ENCODE results near the gene NCMAP.
"Not testable (repeated sequence)": the region's sequence is repeated elsewhere in the genome, so short reads cannot be mapped to it uniquely, and the experiment has no call there.

The NCMAP gene

DNA sequence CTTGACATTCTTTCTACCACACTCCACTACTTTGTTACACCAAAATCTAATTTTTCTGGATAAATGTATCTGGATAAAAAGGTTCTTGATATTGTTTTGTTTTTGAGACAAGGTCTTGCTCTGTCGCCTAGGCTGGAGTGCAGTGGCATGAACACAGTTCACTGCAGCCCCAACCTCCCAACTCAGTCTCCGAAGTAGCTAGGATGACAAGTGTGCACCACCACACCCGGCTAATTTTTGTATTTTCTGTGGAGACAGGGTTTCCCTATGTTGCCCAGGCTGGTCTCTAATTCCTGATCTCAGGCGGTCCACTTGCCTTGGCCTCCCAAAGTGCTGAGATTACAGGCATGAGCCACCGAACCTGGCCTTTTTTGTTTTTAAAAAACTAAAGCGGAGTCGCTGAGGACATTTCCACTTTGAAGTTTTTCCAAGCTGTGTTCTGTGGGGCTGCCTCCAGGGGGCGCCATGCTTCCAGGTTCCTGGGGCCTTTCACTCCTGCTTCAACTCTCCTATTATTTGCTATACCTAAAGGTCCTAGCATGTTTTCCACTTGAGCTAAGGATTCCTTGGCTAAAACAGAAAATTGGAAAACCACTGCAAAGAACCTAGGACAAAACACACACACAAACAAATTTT is 14.1 kb upstream of the NCMAP start:
- no peak for DNase-seq (ENCODE audit: low read depth in 2 of 2)

DNA sequence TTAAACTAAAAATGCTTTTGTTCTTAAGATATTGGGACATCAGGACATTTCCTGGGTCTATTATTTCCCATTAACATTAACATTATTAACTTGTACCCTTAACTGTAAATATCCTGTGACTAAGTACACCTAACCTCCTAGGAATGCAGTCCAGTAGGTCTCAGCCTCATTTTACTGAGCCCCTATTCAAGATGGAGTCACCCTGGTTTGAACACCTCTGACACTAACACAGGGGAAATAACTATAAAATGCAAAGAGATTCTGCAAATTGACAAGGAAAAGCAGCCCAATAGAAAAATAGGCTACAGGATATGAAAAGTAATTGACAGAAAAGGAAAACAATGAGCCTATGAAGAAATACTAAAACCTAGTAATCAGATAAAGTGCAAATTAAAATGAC is 11.6 kb upstream of the NCMAP start:
- DNase-seq (ENCODE audit: low read depth in 2 of 2): no peak

DNA sequence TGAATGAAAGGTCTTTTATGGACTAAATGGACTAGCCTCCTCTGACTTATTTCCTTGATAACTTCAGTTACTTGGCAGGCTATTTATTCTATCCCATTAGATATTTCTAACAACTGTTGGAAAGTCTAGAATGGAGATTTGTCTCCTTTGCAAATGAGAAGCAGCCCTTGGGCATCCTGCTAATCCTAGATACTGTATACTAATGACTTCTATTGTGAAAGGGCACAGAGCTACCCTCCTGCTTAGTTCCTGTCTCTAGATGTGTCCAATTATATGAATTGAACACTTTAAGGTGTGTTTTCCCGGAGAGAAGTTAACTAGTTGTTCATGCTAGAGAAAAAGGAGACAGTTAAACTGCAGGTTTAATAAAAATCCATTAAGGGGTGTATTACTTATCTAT is 10.2 kb upstream of the NCMAP start:
- no peak for DNase-seq (ENCODE audit: low read depth in 2 of 2)

DNA sequence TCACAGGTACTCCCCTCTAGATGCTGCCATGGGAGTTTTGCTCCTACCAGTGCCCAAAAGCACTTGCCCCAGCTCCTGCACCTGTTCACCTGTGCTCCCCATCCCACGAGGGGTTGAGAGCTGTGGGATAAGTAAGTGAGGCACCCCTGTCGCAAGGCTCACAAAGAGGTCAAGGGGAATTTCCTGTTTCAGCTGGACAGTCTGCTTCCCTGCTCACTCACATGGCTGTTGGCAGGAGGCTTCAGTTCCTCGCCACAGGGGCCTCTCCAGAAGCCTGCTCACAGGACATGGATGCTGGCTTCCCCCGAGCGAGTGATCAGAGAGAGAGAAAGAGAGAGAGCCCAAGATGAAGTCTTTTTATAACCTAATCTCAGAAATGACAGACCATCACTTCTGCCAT is 8.7 kb upstream of the NCMAP start:
- no peak for DNase-seq (ENCODE audit: low read depth in 2 of 2)

DNA sequence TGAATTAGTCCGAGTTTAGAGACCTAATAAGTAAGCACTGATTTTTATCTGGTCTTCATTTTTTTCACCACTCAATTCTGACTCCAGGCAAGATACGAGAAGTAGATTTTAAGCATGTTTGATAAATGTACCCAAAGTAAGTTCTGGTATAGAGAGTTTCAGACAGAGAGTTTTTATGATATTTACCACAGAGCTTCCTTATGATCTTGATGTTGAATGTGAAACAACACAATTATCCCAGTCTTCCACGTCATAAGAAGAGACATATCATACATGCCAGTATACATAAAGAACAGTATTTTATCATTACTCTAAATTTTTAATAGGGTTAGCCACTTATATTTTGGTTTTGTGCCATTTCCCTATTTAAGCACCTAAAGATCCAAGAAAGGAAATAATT is 7.8 kb upstream of the NCMAP start:
- DNase-seq (ENCODE audit: low read depth in 2 of 2): no peak

DNA sequence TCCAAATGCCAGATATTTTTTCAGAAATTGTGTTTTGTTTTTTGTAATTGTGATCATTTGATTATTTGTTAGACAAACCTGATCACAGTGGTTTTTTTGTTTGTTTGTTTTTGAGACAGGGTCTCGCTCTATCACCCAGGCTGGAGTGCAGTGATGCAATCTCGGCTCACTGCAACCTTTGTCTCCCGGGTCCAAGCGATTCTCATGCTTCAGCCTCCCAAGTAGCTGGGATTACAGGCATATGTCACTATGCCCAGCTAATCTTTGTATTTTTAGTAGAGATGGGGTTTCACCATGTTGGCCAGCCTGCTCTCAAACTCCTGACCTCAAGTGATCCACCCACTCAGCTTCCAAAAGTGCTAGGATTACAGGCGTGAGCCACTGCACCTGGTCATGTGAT is 6.7 kb upstream of the NCMAP start:
- DNase-seq (ENCODE audit: low read depth in 2 of 2): not testable (repeated sequence)

DNA sequence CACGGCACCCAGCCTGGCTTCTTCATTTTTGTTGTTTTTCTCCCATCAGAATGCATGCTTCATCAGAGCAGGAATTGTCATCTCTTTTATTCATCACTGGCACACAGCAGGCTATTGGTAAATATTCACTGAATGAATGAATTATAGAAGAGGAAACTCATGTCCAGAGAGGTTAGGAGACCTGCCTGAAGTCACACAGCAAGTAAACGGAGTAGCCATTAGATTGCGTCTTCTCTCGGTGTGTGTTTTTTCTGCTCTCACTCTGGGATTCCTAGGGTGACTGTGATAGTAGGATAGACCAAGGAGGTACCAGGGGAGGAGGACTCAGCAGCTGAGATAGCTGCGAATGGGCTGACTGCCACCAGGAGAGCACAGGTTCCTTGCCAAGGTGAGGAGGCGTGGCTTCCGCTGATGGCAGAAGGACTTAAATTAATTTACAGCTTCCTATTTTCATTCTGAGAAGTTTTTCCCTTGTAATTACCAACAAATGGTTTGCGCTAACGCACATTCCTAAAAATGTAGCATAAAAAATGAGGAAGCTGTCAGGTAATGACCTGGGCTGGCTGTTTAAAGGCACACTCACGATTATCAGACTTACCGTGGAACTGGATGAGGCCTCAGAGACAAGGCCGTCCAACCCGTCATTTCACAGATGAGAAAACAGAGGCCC is 4.5 kb upstream of the NCMAP start:
- DNase-seq (ENCODE audit: low read depth in 2 of 2): no peak

DNA sequence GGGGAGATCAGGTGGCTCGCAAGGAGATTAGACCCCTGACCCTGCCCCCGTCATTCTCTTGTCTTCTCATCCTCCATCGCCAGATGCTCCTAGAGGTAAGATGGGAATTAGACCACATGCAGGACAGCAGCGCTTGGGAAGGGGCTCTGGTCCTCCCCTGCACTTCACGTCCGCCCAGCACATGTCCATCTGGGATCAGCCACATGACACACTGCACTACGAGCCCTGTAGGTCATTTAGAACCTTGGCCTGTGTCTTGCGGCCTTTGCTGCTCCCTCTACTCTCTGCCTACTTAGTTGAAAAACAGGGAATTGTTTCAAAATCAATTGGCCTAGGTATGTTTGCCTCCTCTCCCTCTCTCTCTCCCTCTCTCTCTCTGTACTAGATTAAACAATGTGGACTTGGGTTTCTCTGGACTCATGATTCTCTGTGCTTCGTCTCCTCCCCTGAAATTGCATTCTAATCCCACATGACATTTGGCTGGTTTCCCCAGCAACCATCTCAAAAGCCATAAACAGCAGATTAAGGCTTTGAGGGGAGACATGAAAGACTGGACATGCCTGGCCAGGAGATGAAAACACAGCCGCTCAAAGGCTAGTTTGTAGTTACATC is 3.8 kb upstream of the NCMAP start:
- no peak for DNase-seq (ENCODE audit: low read depth in 2 of 2)

DNA sequence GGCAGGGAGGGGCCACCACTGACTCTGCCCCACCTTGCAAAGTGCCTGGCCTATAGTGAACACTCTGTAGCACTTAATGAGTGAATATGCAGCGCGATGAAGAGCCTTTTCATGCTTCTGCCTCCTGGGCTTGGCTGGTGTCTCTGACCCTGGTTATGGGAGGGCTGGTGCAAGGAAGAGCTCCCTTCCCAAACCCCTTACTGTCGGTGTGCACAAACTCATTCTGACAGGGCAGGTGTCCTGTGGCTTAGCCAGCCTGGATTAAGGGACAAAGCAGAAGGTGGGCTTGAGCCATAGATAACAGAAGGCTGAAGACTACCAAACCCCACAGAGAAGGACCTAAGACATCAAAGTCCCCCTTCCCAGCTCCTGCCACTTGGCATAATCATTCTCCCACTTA is 2.0 kb upstream of the NCMAP start:
- DNase-seq (ENCODE audit: low read depth in 2 of 2): no peak

DNA sequence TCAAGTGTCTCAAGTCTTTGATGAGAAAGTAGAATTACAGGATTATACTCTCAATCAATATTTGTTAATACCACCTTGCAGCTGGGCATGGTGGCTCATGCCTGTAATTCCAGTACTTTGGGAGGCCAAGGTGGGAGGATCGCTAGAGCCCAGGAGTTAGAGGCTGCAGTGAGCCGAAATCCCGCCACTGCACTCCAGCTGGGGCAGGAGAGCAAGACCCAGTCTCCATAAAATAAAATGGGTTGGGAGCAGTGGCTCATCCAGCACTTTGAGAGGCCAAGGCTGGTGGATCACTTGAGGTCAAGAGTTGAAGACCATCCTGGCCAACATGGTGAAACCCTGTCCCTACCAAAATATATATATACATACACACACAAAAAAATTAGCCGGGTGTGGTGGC is 1.2 kb upstream of the NCMAP start:
- no peak for DNase-seq (ENCODE audit: low read depth in 2 of 2)

DNA sequence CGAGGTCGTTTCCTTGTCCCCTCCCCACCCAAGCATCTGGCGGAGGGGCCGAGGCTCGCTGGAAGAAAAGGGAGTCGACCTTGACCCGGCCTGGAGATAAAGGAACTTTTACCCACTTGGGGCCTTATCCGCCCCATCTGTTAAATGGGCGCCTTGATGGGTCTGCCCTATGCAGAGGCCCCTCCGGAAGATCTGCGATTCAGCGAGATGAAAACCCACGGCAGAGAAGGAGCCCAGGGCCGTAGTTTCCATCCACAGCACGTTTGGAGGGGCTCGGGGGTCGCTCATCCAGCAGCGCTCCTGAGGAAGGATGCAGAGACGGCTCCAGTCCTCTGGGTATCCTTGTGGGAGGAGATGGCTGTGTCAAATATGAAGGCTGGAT is 518 bp downstream of the NCMAP start:
- no peak for DNase-seq (ENCODE audit: low read depth in 2 of 2)

DNA sequence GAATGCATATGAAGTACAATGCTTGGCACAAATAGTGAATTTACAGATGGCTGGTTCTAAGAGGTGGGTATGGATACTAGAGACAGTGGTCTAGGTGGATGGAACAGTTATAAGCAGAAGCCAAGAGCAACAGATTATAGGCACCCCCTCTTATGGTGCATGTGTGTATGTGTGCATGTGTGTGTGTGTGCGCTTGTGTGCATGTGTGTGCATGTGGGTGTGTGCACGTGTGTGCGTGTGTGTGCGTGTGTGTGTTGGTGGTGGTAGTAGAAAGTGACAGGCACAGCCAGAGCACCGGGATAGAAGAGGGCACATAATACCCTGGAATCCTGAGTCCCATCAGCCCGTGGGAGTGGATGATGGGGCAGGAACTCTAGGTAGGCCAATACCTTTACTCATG is 1.3 kb downstream of the NCMAP start:
- no peak for DNase-seq (ENCODE audit: low read depth in 2 of 2)

DNA sequence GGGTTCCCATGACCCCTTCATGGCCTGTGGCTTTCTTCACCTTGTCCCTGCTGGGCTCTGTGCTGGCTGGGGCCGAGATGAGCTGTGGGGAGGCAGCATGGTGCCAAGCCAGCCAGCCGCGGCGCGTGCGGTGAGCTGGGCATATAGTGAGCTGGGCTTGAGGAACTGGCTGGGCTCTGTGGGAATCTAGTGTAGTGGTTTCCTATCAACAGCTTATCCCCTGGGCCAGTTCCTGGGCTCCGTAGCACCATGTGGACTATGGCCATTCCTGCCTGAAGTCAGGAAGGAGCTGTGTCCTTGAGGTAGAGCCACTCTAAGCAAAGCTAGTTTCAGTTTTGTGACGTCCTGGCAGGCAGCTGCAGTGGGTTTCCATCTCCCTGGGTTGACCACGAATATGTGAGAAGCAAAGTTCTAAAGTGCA is 1.8 kb downstream of the NCMAP start:
- DNase-seq (ENCODE audit: low read depth in 2 of 2): no peak

DNA sequence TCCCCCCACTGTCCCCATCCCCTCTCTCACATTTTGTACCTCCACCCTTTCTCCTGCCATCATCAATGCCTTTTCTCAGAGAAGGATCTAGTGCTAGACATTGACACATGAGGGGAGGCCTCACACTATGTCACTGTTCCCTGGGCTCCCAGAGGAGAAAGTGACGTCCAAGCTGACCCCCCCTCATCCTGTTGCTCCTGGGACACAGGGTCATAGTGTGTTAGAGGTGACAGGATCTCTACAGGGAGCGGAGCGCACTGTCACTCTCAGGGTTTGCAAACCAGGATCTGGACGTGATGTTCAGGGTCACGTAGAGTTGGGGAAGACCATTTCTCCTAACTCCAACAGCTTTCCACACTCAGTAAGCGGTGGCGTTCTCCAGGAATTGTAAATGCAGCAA is 2.6 kb downstream of the NCMAP start:
- DNase-seq (ENCODE audit: low read depth in 2 of 2): no peak

DNA sequence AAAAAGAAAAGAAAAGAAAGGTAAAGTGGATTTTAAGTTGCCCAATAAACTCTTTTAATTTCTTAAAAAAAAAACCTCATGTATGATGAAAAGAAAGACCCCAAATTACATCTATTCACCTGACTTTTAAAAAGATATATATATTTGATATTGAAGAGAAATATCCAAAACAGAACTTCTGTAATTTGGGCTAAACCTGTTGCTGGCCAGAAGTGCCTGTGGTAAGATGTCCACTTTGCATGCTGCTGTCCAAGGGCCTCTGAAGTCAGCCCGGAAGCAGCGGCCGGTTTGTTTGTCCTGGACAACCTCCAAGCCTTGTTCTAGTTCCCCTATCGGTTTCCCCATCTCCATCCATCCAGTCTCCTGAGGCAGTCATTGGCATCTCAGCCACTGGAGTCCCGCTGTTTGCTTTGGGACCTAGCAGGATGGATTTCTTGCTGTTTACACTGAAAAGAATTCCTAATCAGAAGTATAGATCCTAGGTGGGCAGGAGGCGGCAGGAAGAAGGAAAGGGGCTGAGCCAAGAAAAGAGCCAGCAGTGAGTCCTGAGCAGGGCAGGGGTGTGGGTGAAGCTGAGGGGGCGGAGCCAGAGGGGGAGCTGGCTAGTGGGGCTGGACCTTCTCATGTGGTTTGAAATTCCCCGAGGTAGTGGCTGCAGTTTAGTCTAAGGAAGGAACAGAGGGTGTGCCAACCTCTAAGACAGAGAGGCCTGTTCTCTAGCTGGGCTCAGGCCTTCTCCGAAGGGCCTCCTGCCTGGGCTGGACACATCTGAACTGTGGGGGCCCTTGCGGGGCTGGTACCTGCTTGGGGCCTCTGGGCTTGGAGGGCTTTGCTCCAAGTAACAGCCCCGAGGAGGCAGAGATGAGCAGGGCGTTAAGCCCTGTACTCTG is 3.3 kb downstream of the NCMAP start:
- DNase-seq (ENCODE audit: low read depth in 2 of 2): no peak

DNA sequence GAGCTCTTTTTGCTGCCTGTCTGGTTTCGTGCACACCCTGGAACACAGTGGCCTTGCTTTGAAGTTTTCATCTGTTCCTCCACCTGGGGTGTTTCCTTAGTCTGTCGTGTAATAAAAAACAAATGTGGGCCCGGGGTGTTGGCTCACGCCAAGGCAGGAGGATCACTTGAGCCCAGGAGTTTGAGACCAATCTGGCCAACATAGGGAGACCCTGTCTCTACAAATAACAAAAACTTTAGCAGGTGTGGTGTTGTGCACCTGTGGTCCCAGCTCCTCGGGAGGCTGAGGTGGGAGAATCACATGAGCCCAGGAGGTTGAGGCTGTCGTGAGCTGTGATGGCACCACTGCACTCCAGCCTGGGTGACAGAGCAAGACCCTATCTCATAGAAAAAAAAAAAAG is 4.5 kb downstream of the NCMAP start:
- DNase-seq (ENCODE audit: low read depth in 2 of 2): no peak

DNA sequence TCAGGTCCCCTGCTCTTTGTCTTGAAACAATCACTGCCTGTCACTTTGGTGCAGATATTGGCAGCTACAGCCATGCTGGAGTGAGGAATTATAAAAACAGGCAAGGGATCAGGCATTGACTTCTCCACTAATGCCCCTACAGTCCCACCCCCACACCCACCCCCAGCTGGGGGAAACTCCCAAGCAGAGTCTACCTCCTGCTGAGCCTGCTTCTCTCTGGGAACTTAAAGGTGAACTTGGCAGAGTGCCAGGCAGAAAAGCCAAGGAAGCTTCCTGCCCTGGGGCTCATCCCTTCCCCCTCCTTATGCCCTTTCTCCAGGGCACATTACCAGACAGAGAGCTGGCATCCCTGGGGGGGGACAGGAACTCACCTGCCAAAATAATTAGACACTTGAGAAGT is 6.7 kb downstream of the NCMAP start:
- no peak for DNase-seq (ENCODE audit: low read depth in 2 of 2)

DNA sequence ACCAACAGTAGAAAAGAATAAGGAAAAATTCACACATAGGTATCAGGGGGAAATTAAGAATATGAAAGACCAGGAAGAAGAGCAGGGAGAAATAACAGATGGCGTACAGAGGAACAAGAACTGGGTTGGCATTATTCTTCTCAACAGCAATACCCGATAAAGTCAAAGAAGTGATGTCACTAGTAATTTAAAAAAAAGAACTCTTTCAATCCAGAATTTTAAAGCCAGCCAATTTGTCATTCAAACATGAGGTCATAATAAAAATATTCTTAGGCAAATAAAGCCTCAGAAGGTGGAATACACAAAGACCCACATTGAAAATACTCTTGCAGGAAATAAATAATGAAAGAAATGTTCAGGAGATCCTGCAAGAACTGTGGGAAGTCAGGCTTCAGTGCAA is 8.8 kb downstream of the NCMAP start:
- no peak for DNase-seq (ENCODE audit: low read depth in 2 of 2)

DNA sequence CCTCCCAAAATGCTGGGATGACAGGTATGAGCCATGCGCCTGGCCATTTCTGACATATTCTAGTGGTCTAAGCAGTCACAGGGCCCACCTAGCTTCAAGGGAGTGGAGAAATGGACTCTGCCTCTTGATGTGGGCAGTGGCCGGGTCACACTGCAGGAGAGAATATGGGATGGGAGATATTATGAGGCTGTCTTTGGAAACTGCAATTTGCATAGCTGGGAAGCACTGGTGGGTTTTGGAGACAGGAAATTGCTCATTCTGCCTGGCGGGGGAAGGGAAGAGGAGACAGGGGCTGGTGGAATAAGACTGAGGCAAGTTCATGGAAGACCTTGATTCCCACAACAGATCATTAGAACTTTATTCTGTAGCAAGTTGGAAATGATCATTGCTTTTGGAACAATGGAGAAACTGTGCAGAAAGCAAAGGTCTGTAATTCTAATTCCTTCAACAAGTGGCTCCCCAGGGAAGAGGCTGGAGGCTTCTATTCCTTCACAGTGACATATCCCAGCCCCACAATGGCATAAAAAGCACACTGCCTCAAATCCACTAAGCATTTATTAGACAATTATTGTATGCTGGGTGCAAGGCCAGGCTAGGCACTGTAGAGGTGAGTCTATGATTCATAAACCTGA is 10.5 kb downstream of the NCMAP start:
- no peak for DNase-seq (ENCODE audit: low read depth in 2 of 2)

DNA sequence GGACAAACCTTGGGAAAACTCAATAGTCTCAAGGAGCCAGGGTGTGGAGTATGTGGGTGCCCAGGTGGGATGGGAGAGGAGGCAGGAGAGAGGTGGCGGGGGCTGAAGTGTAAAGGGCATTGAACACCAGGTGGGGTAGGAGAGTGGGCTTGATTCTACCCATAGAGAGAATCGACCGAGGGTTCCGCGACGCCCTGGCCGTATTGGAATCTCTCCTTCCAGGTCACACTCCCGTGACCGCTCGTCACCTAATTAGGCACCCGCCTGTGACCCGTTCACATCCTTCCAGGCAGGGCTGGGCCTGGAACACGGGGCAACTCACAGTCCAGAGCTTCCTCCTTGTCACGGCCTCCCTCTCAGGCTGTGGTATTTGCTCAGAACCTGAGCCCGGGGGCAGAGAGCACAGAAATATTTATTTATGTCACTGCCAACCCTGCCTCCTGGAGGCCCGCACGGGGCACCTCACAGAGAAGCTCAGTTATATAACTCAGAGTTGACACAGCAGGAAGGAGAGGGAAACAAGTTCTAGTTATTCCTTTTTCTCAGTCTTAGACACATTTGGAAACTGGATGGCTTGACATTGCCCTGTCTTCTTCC is 12.0 kb downstream of the NCMAP start:
- DNase-seq (ENCODE audit: low read depth in 2 of 2): no peak

DNA sequence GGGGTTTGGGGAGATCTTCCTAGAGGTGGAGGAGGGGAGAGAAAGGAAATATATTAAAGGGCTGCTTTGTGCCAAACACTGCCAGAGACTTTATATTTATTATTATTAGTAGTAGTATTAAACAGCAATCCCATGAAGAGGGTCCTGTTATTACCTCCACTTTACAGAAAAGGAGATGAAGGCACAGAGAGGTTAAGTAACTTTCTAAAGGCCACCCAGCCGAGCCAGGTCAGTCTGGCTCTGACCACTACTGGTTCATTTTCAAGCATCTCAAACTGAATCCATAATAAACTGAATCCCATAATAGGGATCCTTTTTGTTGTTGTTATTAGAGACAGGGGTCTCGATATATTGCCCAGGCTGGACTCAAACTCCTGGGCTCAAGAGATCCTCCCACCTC is 12.6 kb downstream of the NCMAP start:
- DNase-seq (ENCODE audit: low read depth in 2 of 2): no peak

Measured in activated CD8-positive, alpha-beta memory T cell treated with anti-CD3 and anti-CD28 coated beads for 4 hours (primary cell).